Measurements from ENCODE around the gene CDRT4.

Gene CDRT4

DNA sequence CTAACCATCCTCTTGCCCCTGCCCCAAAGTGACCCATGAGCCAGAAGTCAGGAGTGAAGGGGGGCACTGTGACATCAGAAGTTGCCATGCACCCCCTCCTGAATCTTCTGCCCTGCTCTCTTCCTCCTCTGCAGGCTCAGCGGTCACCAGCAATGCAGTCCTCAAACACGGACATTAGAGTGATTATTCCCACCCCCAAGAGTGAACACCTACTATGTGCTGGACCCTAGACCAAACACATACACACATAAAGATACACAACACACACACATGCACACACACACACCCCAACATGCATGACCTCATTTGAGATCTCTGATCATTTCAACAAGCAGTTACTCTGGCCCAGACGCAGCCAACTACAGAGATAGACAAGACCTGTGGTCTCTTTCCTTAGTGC, at the start of gene CDRT4:
CDRT4 (minus strand) TSS at position 30 of the 400 bp plus-strand sequence. CDS start 27,383 bp downstream, outside the sequence.
- H3K27me3 Mint-ChIP-seq (ENCODE audit: low read depth, poor library complexity): no peaks in the 10 kb centered on the region
- H3K27ac Mint-ChIP-seq: peak within 1 kb of the TSS; percentile 31
- peaks cover 13% of the 10 kb centered on the region for H3K36me3 Mint-ChIP-seq (ENCODE audit: low read depth)
- H3K4me3 Mint-ChIP-seq: no peak within 1 kb of the TSS
- no peak for DNase-seq
- TF ChIP-seq, protein P1, sequence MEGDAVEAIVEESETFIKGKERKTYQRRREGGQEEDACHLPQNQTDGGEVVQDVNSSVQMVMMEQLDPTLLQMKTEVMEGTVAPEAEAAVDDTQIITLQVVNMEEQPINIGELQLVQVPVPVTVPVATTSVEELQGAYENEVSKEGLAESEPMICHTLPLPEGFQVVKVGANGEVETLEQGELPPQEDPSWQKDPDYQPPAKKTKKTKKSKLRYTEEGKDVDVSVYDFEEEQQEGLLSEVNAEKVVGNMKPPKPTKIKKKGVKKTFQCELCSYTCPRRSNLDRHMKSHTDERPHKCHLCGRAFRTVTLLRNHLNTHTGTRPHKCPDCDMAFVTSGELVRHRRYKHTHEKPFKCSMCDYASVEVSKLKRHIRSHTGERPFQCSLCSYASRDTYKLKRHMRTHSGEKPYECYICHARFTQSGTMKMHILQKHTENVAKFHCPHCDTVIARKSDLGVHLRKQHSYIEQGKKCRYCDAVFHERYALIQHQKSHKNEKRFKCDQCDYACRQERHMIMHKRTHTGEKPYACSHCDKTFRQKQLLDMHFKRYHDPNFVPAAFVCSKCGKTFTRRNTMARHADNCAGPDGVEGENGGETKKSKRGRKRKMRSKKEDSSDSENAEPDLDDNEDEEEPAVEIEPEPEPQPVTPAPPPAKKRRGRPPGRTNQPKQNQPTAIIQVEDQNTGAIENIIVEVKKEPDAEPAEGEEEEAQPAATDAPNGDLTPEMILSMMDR (IDR thresholded peaks at IDR 0.05): no peak
- peaks cover 38% of the 10 kb centered on the region for H3K4me1 Mint-ChIP-seq
- H3K9me3 Mint-ChIP-seq: no peaks in the 10 kb centered on the region

DNA sequence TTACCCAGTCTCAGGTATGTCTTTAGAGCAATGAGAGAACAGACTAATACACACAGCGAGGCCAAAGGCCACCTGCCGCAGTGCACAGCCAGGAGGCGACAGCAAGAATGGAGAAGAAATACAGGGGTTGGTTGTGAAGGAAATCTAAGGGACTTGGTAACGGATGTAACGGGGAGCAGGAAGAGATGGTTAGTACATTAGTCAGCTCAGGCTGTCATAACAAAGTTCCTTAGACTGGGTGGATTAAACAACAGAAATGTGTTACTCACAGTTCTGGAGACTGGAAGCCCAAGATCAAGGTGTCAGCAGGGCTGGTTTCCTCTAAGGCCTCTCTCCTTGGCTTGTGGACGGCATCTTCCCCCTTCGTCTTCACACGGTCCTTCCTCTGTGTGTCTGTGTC, 48.7 kb upstream of the CDRT4 start:
- no peak for DNase-seq
- Mint-ChIP-seq H3K27ac (no peak overlapping the region), H3K36me3 (ENCODE audit: low read depth) (peaks cover 57% of the 10 kb centered on the region), H3K9me3 (peaks cover 3% of the 10 kb centered on the region), H3K4me1 (peaks cover 25% of the 10 kb centered on the region), H3K27me3 (ENCODE audit: low read depth, poor library complexity) (no peaks in the 10 kb centered on the region), H3K4me3 (no peak overlapping the region)
- TF ChIP-seq, protein P1 (IDR thresholded peaks at IDR 0.05): no peak

DNA sequence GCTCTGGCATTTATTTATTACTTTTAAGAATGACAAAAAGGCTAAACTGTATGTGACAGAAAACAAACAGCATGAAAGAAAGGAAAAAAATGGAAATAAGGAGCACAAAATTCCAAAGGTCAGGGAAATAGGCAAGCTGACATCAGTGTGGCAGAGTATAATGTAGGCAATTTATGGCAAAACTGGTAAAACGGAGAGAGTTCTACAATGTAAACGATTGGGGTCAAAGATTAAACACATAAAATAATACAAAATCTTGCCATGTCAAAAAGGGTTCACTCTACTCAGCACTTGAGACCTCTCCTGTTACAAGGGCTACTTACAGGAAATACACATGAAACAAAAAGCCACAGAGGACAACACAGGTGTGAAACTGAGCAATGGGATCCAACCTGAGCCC, 47.0 kb upstream of the CDRT4 start:
- no peak for DNase-seq
- Mint-ChIP-seq H3K9me3 (no peaks in the 10 kb centered on the region), H3K27ac (peak overlapping the region; percentile 77), H3K4me1 (peaks cover 25% of the 10 kb centered on the region), H3K27me3 (ENCODE audit: low read depth, poor library complexity) (no peaks in the 10 kb centered on the region), H3K4me3 (no peak overlapping the region), H3K36me3 (ENCODE audit: low read depth) (peaks cover 67% of the 10 kb centered on the region)
- TF ChIP-seq, protein P1 (IDR thresholded peaks at IDR 0.05): no peak

DNA sequence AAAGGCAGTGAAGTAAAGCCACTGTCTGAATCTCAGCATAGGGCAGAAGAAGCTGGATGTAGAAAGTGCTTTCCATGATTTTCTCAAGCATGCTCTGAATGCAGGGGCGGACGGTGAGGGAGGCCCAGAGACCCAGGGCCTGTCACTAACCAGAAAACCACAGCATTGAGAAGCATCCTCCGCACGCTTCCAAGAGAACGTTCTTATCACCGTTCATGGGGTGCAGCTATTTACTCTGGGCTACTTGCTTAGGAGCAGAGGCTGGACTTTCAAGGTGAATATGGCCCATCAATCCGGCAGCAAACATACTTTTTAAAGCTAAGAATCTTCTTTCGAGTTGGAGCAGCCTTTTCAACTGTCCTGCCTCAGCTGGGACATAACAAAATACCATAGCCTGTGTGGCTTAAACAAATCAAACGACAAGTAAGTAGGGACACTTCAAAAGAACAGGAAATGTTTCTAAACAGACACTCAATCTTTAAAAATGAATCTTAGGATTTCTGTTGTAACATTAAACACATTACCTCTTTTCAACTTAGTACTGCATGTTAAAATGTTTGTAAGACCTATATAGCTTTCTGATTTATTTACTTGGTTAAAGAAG, 46.5 kb upstream of the CDRT4 start:
- no peak for DNase-seq
- H3K27me3 Mint-ChIP-seq (ENCODE audit: low read depth, poor library complexity): no peaks in the 10 kb centered on the region
- H3K36me3 Mint-ChIP-seq (ENCODE audit: low read depth): peaks cover 65% of the 10 kb centered on the region
- H3K9me3 Mint-ChIP-seq: no peaks in the 10 kb centered on the region
- H3K27ac Mint-ChIP-seq: peak overlapping the region; percentile 94
- TF ChIP-seq, protein P1 (IDR thresholded peaks at IDR 0.05): no peak
- H3K4me3 Mint-ChIP-seq: no peak overlapping the region
- H3K4me1 Mint-ChIP-seq: peaks cover 25% of the 10 kb centered on the region

DNA sequence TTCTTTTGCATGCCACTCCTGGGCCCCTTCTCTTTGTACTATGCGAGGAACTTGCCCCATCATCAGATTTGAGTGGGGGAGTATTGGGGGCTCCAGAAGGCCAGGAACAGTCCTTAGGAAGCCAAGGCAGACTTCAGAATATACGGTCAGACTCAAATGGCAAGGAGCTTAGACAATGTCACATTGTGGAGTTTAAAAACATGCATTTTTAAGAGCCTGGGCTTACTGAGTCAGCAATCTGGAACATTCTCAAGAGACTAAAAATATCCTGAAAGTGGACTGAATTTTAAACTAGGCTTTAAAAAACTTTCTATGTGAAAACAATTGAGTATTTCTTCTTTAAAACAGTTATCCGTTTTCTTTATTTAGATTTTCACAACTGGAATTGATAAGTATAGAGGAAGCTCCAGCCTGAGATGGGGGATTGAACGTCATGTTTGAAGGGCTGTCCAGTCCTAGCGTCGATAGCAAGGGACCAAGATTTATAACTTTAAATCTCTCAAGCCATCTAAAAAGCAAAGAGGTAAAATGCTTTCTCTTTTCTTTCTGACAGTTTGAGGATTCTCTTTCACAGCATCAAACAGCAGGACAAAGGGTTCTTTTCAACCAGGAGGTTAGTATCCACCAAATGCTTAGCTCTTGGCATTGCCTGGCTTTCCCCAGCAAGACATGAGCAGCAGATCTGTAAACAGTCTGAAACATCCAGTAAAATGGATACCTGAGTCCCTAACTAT, 45.8 kb upstream of the CDRT4 start:
- Mint-ChIP-seq H3K9me3 (no peaks in the 10 kb centered on the region), H3K4me3 (no peak overlapping the region), H3K36me3 (ENCODE audit: low read depth) (peaks cover 67% of the 10 kb centered on the region), H3K27me3 (ENCODE audit: low read depth, poor library complexity) (no peaks in the 10 kb centered on the region), H3K27ac (peak overlapping the region; percentile 94), H3K4me1 (peaks cover 30% of the 10 kb centered on the region)
- TF ChIP-seq, protein P1 (IDR thresholded peaks at IDR 0.05): no peak
- DNase-seq: no peak

Data from nephron progenitor cell (in vitro differentiated cells).